ENCODE results near the gene MNS1. TPM values are rescaled to one million over a fixed set of nuclear protein-coding genes. Genes with fewer than 3 reads are reported as not detected.
A peak's percentile ranks its signal among the peaks of the same experiment; 100 is the strongest.

The MNS1 gene
- 0.43 and 0.44 TPM in 2 replicates for polyA plus RNA-seq (2013)

DNA sequence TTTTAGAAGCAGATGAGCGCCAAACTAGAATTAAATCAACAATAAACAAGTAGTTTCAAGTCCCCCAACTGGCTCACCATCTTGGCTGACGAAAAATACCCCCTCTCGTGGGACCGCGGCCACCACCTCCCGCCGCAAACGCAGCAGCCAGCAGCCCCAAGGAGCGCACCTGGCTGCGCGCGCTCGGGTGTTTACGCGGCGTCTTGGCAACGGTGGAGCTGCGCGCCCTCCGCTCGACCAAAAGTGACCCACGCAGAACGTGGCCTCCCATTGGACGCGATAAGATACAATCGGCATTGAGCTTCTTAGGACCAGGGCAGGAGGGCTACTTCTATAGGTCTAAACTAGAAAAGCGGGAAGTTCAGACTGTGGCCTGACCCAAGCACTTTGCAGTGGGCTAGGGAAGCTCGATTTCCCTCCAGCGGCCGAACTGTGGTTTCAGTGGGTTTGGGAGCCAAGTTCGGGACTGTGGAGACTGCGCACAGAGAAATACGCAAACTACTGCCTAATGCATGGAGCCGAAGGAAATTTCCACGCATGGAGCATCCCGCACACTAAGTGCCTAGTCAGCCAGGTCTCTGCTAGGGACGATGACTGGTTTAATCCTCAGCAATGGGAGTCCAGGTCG is at the start of gene MNS1:
MNS1 (minus strand) TSS at position 245 of the 628 bp plus-strand sequence; CDS start at position 80, 165 bp downstream.
- H3K18ac ChIP-seq (ENCODE audit: low read length) = no peak within 1 kb of the TSS
- no peak within 1 kb of the TSS for H2BK12ac ChIP-seq (ENCODE audit: low read length)
- H2AFZ ChIP-seq (ENCODE audit: insufficient read depth, low read length, poor library complexity) = no peak within 1 kb of the TSS
- H3K4me1 ChIP-seq (ENCODE audit: control insufficient read depth in 1 of 2, insufficient read depth in 2 of 2, low read length in 2 of 2) = no peaks in the 10 kb centered on the region
- no peaks in the 10 kb centered on the region for H3K9me3 ChIP-seq (ENCODE audit: insufficient read depth, low read depth, low read length)
- no peak within 1 kb of the TSS for H2BK5ac ChIP-seq (ENCODE audit: low read depth, low read length, poor library complexity)
- no peak within 1 kb of the TSS for H4K12ac ChIP-seq (ENCODE audit: low read depth, low read length)
- H4K8ac ChIP-seq (ENCODE audit: low read depth, low read length) = no peak within 1 kb of the TSS
- no peak within 1 kb of the TSS for H2BK120ac ChIP-seq (ENCODE audit: insufficient read depth, low read length, poor library complexity)
- no peaks in the 10 kb centered on the region for H3K79me1 ChIP-seq (ENCODE audit: low read length)
- H3K4ac ChIP-seq (ENCODE audit: low read depth, low read length) = no peak within 1 kb of the TSS
- H3K4me3 ChIP-seq (ENCODE audit: low read depth, low read length) = peak within 1 kb of the TSS; percentile 33
- H3K36me3 ChIP-seq (ENCODE audit: control insufficient read depth in 1 of 2, insufficient read depth in 2 of 2, low read length in 2 of 2) = no peaks in the 10 kb centered on the region
- H3K27ac ChIP-seq (ENCODE audit: low read depth, low read length) = no peak within 1 kb of the TSS
- no peak within 1 kb of the TSS for H4K91ac ChIP-seq (ENCODE audit: low read depth, low read length)
- H3K4me2 ChIP-seq (ENCODE audit: low read length) = peak within 1 kb of the TSS; percentile 63
- no peak within 1 kb of the TSS for H3K14ac ChIP-seq (ENCODE audit: low read length)
- H3K27me3 ChIP-seq (ENCODE audit: insufficient read depth, low read length) = no peaks in the 10 kb centered on the region
- no CpG with 5 or more reads among the region's 38 CpGs for WGBS (ENCODE audit: extremely low coverage, insufficient coverage, insufficient read length)
- H3K79me2 ChIP-seq (ENCODE audit: control insufficient read depth, insufficient read depth, low read length, poor library complexity) = no peaks in the 10 kb centered on the region
- no peak within 1 kb of the TSS for H3K9ac ChIP-seq (ENCODE audit: low read length)
- no peak within 1 kb of the TSS for H2AK5ac ChIP-seq (ENCODE audit: low read length)
- DNase-seq = peak; percentile 97 to 98
- no peak within 1 kb of the TSS for H3K23ac ChIP-seq (ENCODE audit: low read length)

- Histone ChIP-seq H2BK5ac (ENCODE audit: low read depth, low read length, poor library complexity) (no peak overlapping the region), H3K9me3 (ENCODE audit: insufficient read depth, low read depth, low read length) (no peaks in the 10 kb centered on the region), H3K14ac (ENCODE audit: low read length) (no peak overlapping the region), H3K27ac (ENCODE audit: low read depth, low read length) (no peak overlapping the region), H3K23ac (ENCODE audit: low read length) (no peak overlapping the region), H3K79me2 (ENCODE audit: control insufficient read depth, insufficient read depth, low read length, poor library complexity) (no peaks in the 10 kb centered on the region), H3K36me3 (ENCODE audit: control insufficient read depth in 1 of 2, insufficient read depth in 2 of 2, low read length in 2 of 2) (no peaks in the 10 kb centered on the region), H2BK12ac (ENCODE audit: low read length) (no peak overlapping the region), H3K4me2 (ENCODE audit: low read length) (no peak overlapping the region), H3K4ac (ENCODE audit: low read depth, low read length) (no peak overlapping the region), H4K91ac (ENCODE audit: low read depth, low read length) (no peak overlapping the region), H3K9ac (ENCODE audit: low read length) (no peak overlapping the region), H3K18ac (ENCODE audit: low read length) (no peak overlapping the region), H3K4me1 (ENCODE audit: control insufficient read depth in 1 of 2, insufficient read depth in 2 of 2, low read length in 2 of 2) (no peaks in the 10 kb centered on the region), H2AK5ac (ENCODE audit: low read length) (no peak overlapping the region), H2AFZ (ENCODE audit: insufficient read depth, low read length, poor library complexity) (no peak overlapping the region), H3K79me1 (ENCODE audit: low read length) (no peaks in the 10 kb centered on the region), H3K27me3 (ENCODE audit: insufficient read depth, low read length) (no peaks in the 10 kb centered on the region), H2BK120ac (ENCODE audit: insufficient read depth, low read length, poor library complexity) (no peak overlapping the region), H4K12ac (ENCODE audit: low read depth, low read length) (no peak overlapping the region), H3K4me3 (ENCODE audit: low read depth, low read length) (no peak overlapping the region), H4K8ac (ENCODE audit: low read depth, low read length) (no peak overlapping the region)
- peak in 1 of 2 donors; percentile 82 for DNase-seq
- no CpG with 5 or more reads among the region's 7 CpGs for WGBS (ENCODE audit: extremely low coverage, insufficient coverage, insufficient read length)
Observed at GRCh38 chr15:56496635-56497034, 31.7 kb upstream of the MNS1 start.

DNA sequence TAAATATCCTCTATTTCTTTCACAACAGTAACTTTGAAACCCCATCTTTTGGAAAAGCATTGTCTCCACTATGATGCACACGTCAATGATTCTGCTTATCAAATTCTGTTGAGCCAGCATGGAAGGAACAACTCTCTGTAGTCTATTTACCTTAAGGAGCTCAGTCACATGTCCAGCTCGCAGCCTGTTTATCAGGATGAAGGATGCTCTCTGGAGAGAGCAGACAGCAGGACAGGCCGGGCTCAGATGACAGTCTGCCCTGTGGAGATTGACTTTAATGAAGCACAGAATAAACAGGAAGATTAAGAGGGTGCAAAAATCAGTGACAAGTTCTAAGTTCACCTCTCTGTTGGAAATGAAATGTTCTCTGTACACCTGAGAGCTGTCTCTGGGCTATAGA is 30.6 kb upstream of the MNS1 start:
- Histone ChIP-seq H2AK5ac (ENCODE audit: low read length) (no peak overlapping the region), H3K27me3 (ENCODE audit: insufficient read depth, low read length) (no peaks in the 10 kb centered on the region), H3K18ac (ENCODE audit: low read length) (no peak overlapping the region), H3K4ac (ENCODE audit: low read depth, low read length) (no peak overlapping the region), H4K91ac (ENCODE audit: low read depth, low read length) (no peak overlapping the region), H3K4me1 (ENCODE audit: control insufficient read depth in 1 of 2, insufficient read depth in 2 of 2, low read length in 2 of 2) (no peaks in the 10 kb centered on the region), H2BK120ac (ENCODE audit: insufficient read depth, low read length, poor library complexity) (no peak overlapping the region), H3K9me3 (ENCODE audit: insufficient read depth, low read depth, low read length) (no peaks in the 10 kb centered on the region), H2BK5ac (ENCODE audit: low read depth, low read length, poor library complexity) (no peak overlapping the region), H3K9ac (ENCODE audit: low read length) (no peak overlapping the region), H3K79me2 (ENCODE audit: control insufficient read depth, insufficient read depth, low read length, poor library complexity) (no peaks in the 10 kb centered on the region), H3K4me2 (ENCODE audit: low read length) (no peak overlapping the region), H3K79me1 (ENCODE audit: low read length) (no peaks in the 10 kb centered on the region), H3K4me3 (ENCODE audit: low read depth, low read length) (no peak overlapping the region), H3K14ac (ENCODE audit: low read length) (no peak overlapping the region), H4K12ac (ENCODE audit: low read depth, low read length) (no peak overlapping the region), H3K23ac (ENCODE audit: low read length) (no peak overlapping the region), H3K36me3 (ENCODE audit: control insufficient read depth in 1 of 2, insufficient read depth in 2 of 2, low read length in 2 of 2) (no peaks in the 10 kb centered on the region), H2AFZ (ENCODE audit: insufficient read depth, low read length, poor library complexity) (no peak overlapping the region), H2BK12ac (ENCODE audit: low read length) (no peak overlapping the region), H4K8ac (ENCODE audit: low read depth, low read length) (no peak overlapping the region), H3K27ac (ENCODE audit: low read depth, low read length) (no peak overlapping the region)
- no peak for DNase-seq
- WGBS (ENCODE audit: extremely low coverage, insufficient coverage, insufficient read length) = no CpG with 5 or more reads among the region's 3 CpGs

GRCh38 chr15:56495053-56495452 is 30.1 kb upstream of the MNS1 start:
- no peak overlapping the region for H3K27ac ChIP-seq (ENCODE audit: low read depth, low read length)
- H3K4me2 ChIP-seq (ENCODE audit: low read length) = no peak overlapping the region
- no peaks in the 10 kb centered on the region for H3K79me1 ChIP-seq (ENCODE audit: low read length)
- H2BK120ac ChIP-seq (ENCODE audit: insufficient read depth, low read length, poor library complexity) = no peak overlapping the region
- WGBS (ENCODE audit: extremely low coverage, insufficient coverage, insufficient read length) = no CpG with 5 or more reads among the region's 3 CpGs
- no peak overlapping the region for H4K91ac ChIP-seq (ENCODE audit: low read depth, low read length)
- DNase-seq = no peak
- no peak overlapping the region for H2AK5ac ChIP-seq (ENCODE audit: low read length)
- no peaks in the 10 kb centered on the region for H3K4me1 ChIP-seq (ENCODE audit: control insufficient read depth in 1 of 2, insufficient read depth in 2 of 2, low read length in 2 of 2)
- H2BK12ac ChIP-seq (ENCODE audit: low read length) = no peak overlapping the region
- no peaks in the 10 kb centered on the region for H3K36me3 ChIP-seq (ENCODE audit: control insufficient read depth in 1 of 2, insufficient read depth in 2 of 2, low read length in 2 of 2)
- H3K18ac ChIP-seq (ENCODE audit: low read length) = no peak overlapping the region
- H3K23ac ChIP-seq (ENCODE audit: low read length) = no peak overlapping the region
- H4K8ac ChIP-seq (ENCODE audit: low read depth, low read length) = no peak overlapping the region
- no peaks in the 10 kb centered on the region for H3K27me3 ChIP-seq (ENCODE audit: insufficient read depth, low read length)
- H3K4me3 ChIP-seq (ENCODE audit: low read depth, low read length) = no peak overlapping the region
- H3K14ac ChIP-seq (ENCODE audit: low read length) = no peak overlapping the region
- no peak overlapping the region for H4K12ac ChIP-seq (ENCODE audit: low read depth, low read length)
- H3K9ac ChIP-seq (ENCODE audit: low read length) = no peak overlapping the region
- no peak overlapping the region for H3K4ac ChIP-seq (ENCODE audit: low read depth, low read length)
- no peaks in the 10 kb centered on the region for H3K79me2 ChIP-seq (ENCODE audit: control insufficient read depth, insufficient read depth, low read length, poor library complexity)
- no peaks in the 10 kb centered on the region for H3K9me3 ChIP-seq (ENCODE audit: insufficient read depth, low read depth, low read length)
- H2BK5ac ChIP-seq (ENCODE audit: low read depth, low read length, poor library complexity) = no peak overlapping the region
- no peak overlapping the region for H2AFZ ChIP-seq (ENCODE audit: insufficient read depth, low read length, poor library complexity)

Measured in trophoblast cell (in vitro differentiated cells and primary cell).